Endodermal cell (in vitro differentiated cells): ENCODE measurements around the gene MOBP. TPM values are rescaled to one million over a fixed set of nuclear protein-coding genes. Genes with fewer than 3 reads are reported as not detected.

ENCODE experiments used
- DNase-seq: peaks from one replicate; pipeline ENCODE4 v3.0.0-alpha.2; 2017
- H3K27ac ChIP-seq: 2 replicates; pipeline ENCODE4 v1.5.1; 2013; ENCODE audit warnings: mild to moderate bottlenecking, low read depth, low read length, moderate library complexity
- H3K27me3 ChIP-seq: 2 replicates; pipeline ENCODE4 v1.6.1; 2013; ENCODE audit warnings: mild to moderate bottlenecking, low read length, moderate library complexity; ENCODE audit not compliant: insufficient read depth, control insufficient read depth, poor library complexity, severe bottlenecking
- H3K36me3 ChIP-seq: 2 replicates; pipeline ENCODE4 v1.7.0; 2013; ENCODE audit warnings: mild to moderate bottlenecking, low read length, moderate library complexity; ENCODE audit not compliant: control insufficient read depth, insufficient read depth
- H3K4me1 ChIP-seq: one replicate; pipeline ENCODE4 v1.7.0; 2013; ENCODE audit warnings: low read length; ENCODE audit not compliant: control insufficient read depth, insufficient read depth
- H3K4me3 ChIP-seq: 2 replicates; pipeline ENCODE4 v1.5.1; 2013; ENCODE audit warnings: mild to moderate bottlenecking, low read length, moderate library complexity
- H3K9ac ChIP-seq: 2 replicates; pipeline ENCODE4 v1.6.1; 2013; ENCODE audit warnings: mild to moderate bottlenecking, low read length, moderate library complexity; ENCODE audit not compliant: poor library complexity, severe bottlenecking; ENCODE audit errors: extremely low read depth
- H3K9me3 ChIP-seq: 2 replicates; pipeline ENCODE4 v1.6.1; 2013; ENCODE audit warnings: mild to moderate bottlenecking, low read length, moderate library complexity; ENCODE audit not compliant: control insufficient read depth
- H3K27ac Mint-ChIP-seq: 2 replicates; pipeline ENCODE4 v1.8.0; 2020; ENCODE audit warnings: mixed read lengths
- H3K27me3 Mint-ChIP-seq: 2 replicates; pipeline ENCODE4 v1.8.0; 2021; ENCODE audit warnings: mild to moderate bottlenecking, mixed read lengths; ENCODE audit not compliant: insufficient read depth
- H3K36me3 Mint-ChIP-seq: 2 replicates; pipeline ENCODE4 v1.8.0; 2020; ENCODE audit warnings: low read depth, mixed read lengths
- H3K4me1 Mint-ChIP-seq: 2 replicates; pipeline ENCODE4 v1.8.0; 2020; ENCODE audit warnings: mixed read lengths
- H3K4me3 Mint-ChIP-seq: 2 replicates; pipeline ENCODE4 v1.8.0; 2020; ENCODE audit warnings: mild to moderate bottlenecking, moderate library complexity, mixed read lengths
- H3K9me3 Mint-ChIP-seq: 2 replicates; pipeline ENCODE4 v1.8.0; 2020; ENCODE audit warnings: mild to moderate bottlenecking, mixed read lengths
- CTCF ChIP-seq: fragments of 200-600 bp; sonication (generic); conservative IDR thresholded peaks from 2 replicates; pipeline ENCODE4 v1.5.0; 2021; ENCODE audit warnings: antibody characterized with exemption, mild to moderate bottlenecking
- WGBS, 2 experiments: methylation state at CpG; one replicate each; pipeline versions ENCODE4 v1.1.5 to v1.1.7; 2013; ENCODE audit warnings: missing lambda C conversion rate in 2 of 2, mixed read lengths in 1 of 2; ENCODE audit not compliant: insufficient coverage in 1 of 2, insufficient read length in 1 of 2; 5-methylcytosine and 5-hydroxymethylcytosine counted together
- total RNA-seq, 2 donors: library from RNA; stranded (reverse); fragmentation: NEBNext Ultra II Directional in 1 of 2; extraction: Animal tissue kit (Norgen Biotek cat#: 25700) in 1 of 2; gene quantifications; 2 replicates in 1 of 2; 3 replicates in 1 of 2; pipeline ENCODE4 v1.2.1, GENCODE V29; 2021

MOBP gene
- total RNA-seq, 2 donors from 2014 or later: 2.1 to 7.0 TPM

- H3K9me3 ChIP-seq: peaks cover 3% of the 10 kb centered on the region
- H3K27ac ChIP-seq: no peak overlapping the region
- H3K4me3 Mint-ChIP-seq: no peak overlapping the region
- H3K4me1 Mint-ChIP-seq: peaks cover 15% of the 10 kb centered on the region
- 50 to 93% methylated on average over 1 to 3 of the region's 3 CpGs for WGBS, 2 experiments
- no peak overlapping the region for H3K27ac Mint-ChIP-seq
- no peaks in the 10 kb centered on the region for H3K27me3 Mint-ChIP-seq
- no peaks in the 10 kb centered on the region for H3K27me3 ChIP-seq
- no peaks in the 10 kb centered on the region for H3K9me3 Mint-ChIP-seq
- peaks cover 20% of the 10 kb centered on the region for H3K36me3 Mint-ChIP-seq
- TF ChIP-seq CTCF: no peak
- no peak for DNase-seq
- peaks cover 9% of the 10 kb centered on the region for H3K4me1 ChIP-seq
- H3K36me3 ChIP-seq: peaks cover 7% of the 10 kb centered on the region
- H3K4me3 ChIP-seq: no peak overlapping the region
- H3K9ac ChIP-seq: no peak overlapping the region
Measured at GRCh38 chr3:39513791-39514369, 46.4 kb downstream of the MOBP start.

- peaks cover 3% of the 10 kb centered on the region for H3K9me3 ChIP-seq
- peak overlapping the region; percentile 1 for H3K4me3 Mint-ChIP-seq
- peaks cover 15% of the 10 kb centered on the region for H3K4me1 Mint-ChIP-seq
- H3K4me3 ChIP-seq: no peak overlapping the region
- H3K36me3 Mint-ChIP-seq: peaks cover 20% of the 10 kb centered on the region
- peaks cover 7% of the 10 kb centered on the region for H3K36me3 ChIP-seq
- H3K27me3 ChIP-seq: no peaks in the 10 kb centered on the region
- peak; percentile 54 for DNase-seq
- H3K4me1 ChIP-seq: peaks cover 9% of the 10 kb centered on the region
- no peak overlapping the region for H3K9ac ChIP-seq
- no peaks in the 10 kb centered on the region for H3K27me3 Mint-ChIP-seq
- H3K27ac ChIP-seq: no peak overlapping the region
- no peaks in the 10 kb centered on the region for H3K9me3 Mint-ChIP-seq
- WGBS, 2 experiments: 75 to 82% methylated on average over 10 to 11 of the region's 11 CpGs
- H3K27ac Mint-ChIP-seq: peak overlapping the region; percentile 16
- peak; percentile 51 for TF ChIP-seq CTCF
Measured at GRCh38 chr3:39515681-39516441, 48.4 kb downstream of the MOBP start.

- no peak for DNase-seq
- Mint-ChIP-seq H3K4me1 (peaks cover 14% of the 10 kb centered on the region), H3K36me3 (peaks cover 32% of the 10 kb centered on the region), H3K27ac (no peak overlapping the region), H3K27me3 (no peaks in the 10 kb centered on the region), H3K9me3 (peaks cover 6% of the 10 kb centered on the region), H3K4me3 (no peak overlapping the region)
- no peak overlapping the region for H3K4me3 ChIP-seq
- H3K36me3 ChIP-seq: peaks cover 19% of the 10 kb centered on the region
- peaks cover 9% of the 10 kb centered on the region for H3K4me1 ChIP-seq
- TF ChIP-seq CTCF: no peak
- peaks cover 17% of the 10 kb centered on the region for H3K9me3 ChIP-seq
- no peak overlapping the region for H3K9ac ChIP-seq
- no peaks in the 10 kb centered on the region for H3K27me3 ChIP-seq
- H3K27ac ChIP-seq: no peak overlapping the region
- WGBS, 2 experiments: 98 to 100% methylated on average over 2 of the region's 2 CpGs
Measured at GRCh38 chr3:39519103-39519502, 51.6 kb downstream of the MOBP start.
